Kidney (tissue), 22 donors: Measurements from ENCODE around the gene PHLDB1. TPM values are rescaled to one million over a fixed set of nuclear protein-coding genes. Genes with fewer than 3 reads are reported as not detected.

Source experiments
- DNase-seq, 5 donors: peaks; one replicate each; pipeline ENCODE4 v3.0.0-alpha.2; 2013 to 2020
- FAIRE-seq: peaks from 2 replicates; lab custom pipeline; 2012; peaks lifted over from hg19 to GRCh38; lab: Jason Lieb, UNC
- H3K27ac ChIP-seq, 2 donors: one replicate each; pipeline ENCODE4 v1.7.0; 2013; ENCODE audit warnings: low read depth in 2 of 2, low read length in 2 of 2, inconsistent platforms in 1 of 2
- H3K27me3 ChIP-seq: one replicate; pipeline ENCODE4 v1.7.1; 2013; ENCODE audit warnings: low read length, inconsistent platforms; ENCODE audit not compliant: control insufficient read depth, insufficient read depth
- H3K36me3 ChIP-seq, 3 donors: one replicate each; pipeline versions ENCODE4 v1.7.0 to v1.7.1; 2013; ENCODE audit warnings: low read length in 3 of 3, control low read depth in 1 of 3, inconsistent platforms in 1 of 3; ENCODE audit not compliant: insufficient read depth in 3 of 3, control insufficient read depth in 2 of 3
- H3K4me1 ChIP-seq, 3 donors: one replicate each; pipeline versions ENCODE4 v1.7.0 to v1.7.1; 2013; ENCODE audit warnings: low read length in 3 of 3, inconsistent platforms in 1 of 3, low read depth in 1 of 3; ENCODE audit not compliant: control insufficient read depth in 2 of 3, insufficient read depth in 2 of 3
- H3K4me3 ChIP-seq, 3 donors: one replicate each; pipeline versions ENCODE4 v1.7.0 to v1.8.1; 2013; ENCODE audit warnings: low read length in 3 of 3, control low read depth in 1 of 3, inconsistent platforms in 1 of 3
- H3K9ac ChIP-seq, 3 donors: one replicate each; pipeline versions ENCODE4 v1.7.0 to v1.7.1; 2013; ENCODE audit warnings: low read length in 3 of 3, control low read depth in 1 of 3, inconsistent platforms in 1 of 3
- H3K9me3 ChIP-seq, 3 donors: one replicate each; pipeline versions ENCODE4 v1.7.0 to v1.7.1; 2013; ENCODE audit warnings: low read length in 3 of 3, control low read depth in 1 of 3, inconsistent platforms in 1 of 3; ENCODE audit not compliant: control insufficient read depth in 2 of 3, insufficient read depth in 1 of 3
- intact Hi-C: fragments of 100-400 bp; cut with DNase I; formaldehyde crosslinking; loops from one replicate; pipeline ENCODE4 v1.11.1; 2022
- long read RNA-seq, 10 donors: library from polyadenylated mRNA in 1 of 10; unstranded in 1 of 10; transcript quantifications; one replicate each; pipeline ENCODE4 v2.0.0 and lab custom pipeline, GENCODE V29; 2021 to 2026
- polyA plus RNA-seq: library from polyadenylated mRNA; stranded (reverse); fragments of 350-450 nt; fragmentation: Illumina TruSeq; extraction: RNeasy Lipid Tissue Mini Kit (QIAGEN cat#74804); gene quantifications from one replicate; pipeline ENCODE4 v1.2.3, GENCODE V29; 2014; ENCODE audit warnings: low read depth, low replicate concordance; ENCODE audit not compliant: insufficient read depth
- total RNA-seq: library from RNA; stranded (reverse); fragmentation: NEBNext Ultra II Directional; extraction: Animal tissue kit (Norgen Biotek cat#: 25700); gene quantifications from one replicate; pipeline ENCODE4 v1.2.1, GENCODE V29; 2021
- TF ChIP-seq, protein P1 (sequence below): IDR thresholded peaks from 3 replicates; pipeline ENCODE4 v1.5.1; 2012; ENCODE audit warnings: mild to moderate bottlenecking, moderate library complexity, borderline replicate concordance; ENCODE audit not compliant: insufficient read depth; ENCODE audit errors: extremely low read depth
- donor health status: control.
- donor health status: control.
- donor health status: control.
- donor health status: control.
- donor health status: control.
- donor health status: DM: yes; HTN: yes; CAD: no.
- donor health status: Normal renal cell carcinoma (clear cell type).

Gene PHLDB1
- total RNA-seq: 118 TPM
- 39.1 TPM for polyA plus RNA-seq
- long read RNA-seq, donor 1, full-length matches to known transcripts: 12 of 25 reads
- long read RNA-seq, donor 1, partial matches to known transcripts: 13 of 25 reads
- long read RNA-seq, donor 1, other reads (novel, unspliced or antisense): 0 of 25 reads
- long read RNA-seq, donor 2, full-length matches to known transcripts: 6 of 16 reads
- long read RNA-seq, donor 2, partial matches to known transcripts: 10 of 16 reads
- long read RNA-seq, donor 2, other reads (novel, unspliced or antisense): 0 of 16 reads
- long read RNA-seq, donor 3, full-length matches to known transcripts: 8 of 13 reads
- long read RNA-seq, donor 3, partial matches to known transcripts: 5 of 13 reads
- long read RNA-seq, donor 3, other reads (novel, unspliced or antisense): 0 of 13 reads
- long read RNA-seq, donor 4, full-length matches to known transcripts: 3 of 16 reads
- long read RNA-seq, donor 4, partial matches to known transcripts: 13 of 16 reads
- long read RNA-seq, donor 4, other reads (novel, unspliced or antisense): 0 of 16 reads
- long read RNA-seq, donor 5: 0 reads
- long read RNA-seq, donor 6, partial matches to known transcripts: 0 of 1 reads
- long read RNA-seq, donor 6, other reads (novel, unspliced or antisense): 0 of 1 reads
- long read RNA-seq, donor 7, full-length matches to known transcripts: 3 of 32 reads
- long read RNA-seq, donor 7, partial matches to known transcripts: 22 of 32 reads
- long read RNA-seq, donor 7, other reads (novel, unspliced or antisense): 7 of 32 reads
- long read RNA-seq, donor 8, partial matches to known transcripts: 0 of 4 reads
- long read RNA-seq, donor 8, other reads (novel, unspliced or antisense): 0 of 4 reads
- long read RNA-seq, donor 9, partial matches to known transcripts: 0 of 4 reads
- long read RNA-seq, donor 9, other reads (novel, unspliced or antisense): 0 of 4 reads
- long read RNA-seq, donor 10, full-length matches to known transcripts: 10 of 19 reads
- long read RNA-seq, donor 10, partial matches to known transcripts: 9 of 19 reads
- long read RNA-seq, donor 10, other reads (novel, unspliced or antisense): 0 of 19 reads

DNA sequence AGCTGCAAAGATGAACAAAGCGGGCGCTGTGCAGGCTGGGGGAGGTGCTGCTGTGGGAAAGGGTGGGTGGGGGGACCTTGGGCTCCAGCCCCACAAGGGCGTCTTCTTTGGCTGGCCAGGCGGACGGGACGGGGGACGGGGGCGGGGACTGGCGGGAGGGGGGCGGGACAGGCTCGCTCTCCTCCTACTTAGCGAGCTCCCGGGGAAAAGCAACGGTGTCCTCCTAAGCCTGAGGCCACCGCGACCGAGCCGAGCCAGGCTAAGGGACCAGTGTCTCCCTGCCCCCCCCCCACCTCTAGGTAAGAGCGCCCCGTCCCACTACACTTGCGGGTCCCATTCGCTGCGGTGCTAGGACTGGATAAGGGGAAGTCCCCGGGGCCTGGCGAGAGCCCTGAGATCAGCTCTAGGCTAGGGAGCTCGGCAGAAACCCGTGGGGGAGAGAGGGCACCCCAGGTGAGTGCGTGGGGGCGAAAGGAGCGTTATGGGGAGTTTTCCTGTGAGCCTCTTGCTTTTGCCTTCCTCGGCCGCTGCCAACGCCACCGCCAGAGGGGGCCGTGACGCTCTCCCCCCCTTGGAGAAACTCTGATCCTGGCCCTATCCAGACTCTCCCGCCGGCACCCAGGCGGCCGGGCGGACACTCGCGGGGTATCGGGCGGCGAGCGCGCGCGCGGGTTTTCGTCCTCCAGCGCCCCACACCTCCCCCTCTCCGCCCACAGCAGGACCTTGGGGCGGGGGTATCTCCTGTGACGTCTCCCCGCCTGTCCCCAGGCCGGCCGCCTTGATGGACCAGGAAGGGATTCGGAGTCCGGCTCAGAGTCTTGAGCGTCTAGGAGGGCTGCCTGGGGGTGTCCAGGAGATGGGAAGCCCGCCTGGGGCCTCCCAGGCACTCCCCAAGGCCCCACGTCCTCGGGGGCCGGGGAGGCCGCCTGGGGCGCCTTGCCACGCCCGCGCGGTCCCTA, at the start of gene PHLDB1:
Gene PHLDB1 (plus strand): TSS at position 215 of the 959 bp plus-strand sequence. CDS start 6,222 bp downstream, outside the sequence.
- H3K4me1 ChIP-seq: peaks cover 18 to 42% (median 41%) of the 10 kb centered on the region in 3 donors
- DNase-seq: peak; percentile 62 to 91 (median 82)
- no peak for FAIRE-seq

DNA sequence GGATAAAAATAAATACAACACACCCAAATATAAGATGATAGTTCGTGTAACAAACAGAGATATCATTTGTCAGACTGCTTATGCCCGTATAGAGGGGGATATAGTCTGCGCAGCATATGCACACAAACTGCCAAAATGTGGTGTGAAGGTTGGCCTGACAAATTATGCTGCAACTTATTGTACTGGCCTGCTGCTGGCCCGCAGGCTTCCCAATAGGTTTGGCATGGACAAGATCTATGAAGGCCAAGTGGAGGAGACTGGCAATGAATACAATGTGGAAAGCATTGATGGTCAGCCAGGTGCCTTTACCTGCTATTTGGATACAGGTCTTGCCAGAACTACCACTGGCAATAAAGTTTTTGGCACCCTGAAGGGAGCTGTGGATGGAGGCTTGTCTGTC, 46.6 kb upstream of the PHLDB1 start:
- TF ChIP-seq, protein P1, sequence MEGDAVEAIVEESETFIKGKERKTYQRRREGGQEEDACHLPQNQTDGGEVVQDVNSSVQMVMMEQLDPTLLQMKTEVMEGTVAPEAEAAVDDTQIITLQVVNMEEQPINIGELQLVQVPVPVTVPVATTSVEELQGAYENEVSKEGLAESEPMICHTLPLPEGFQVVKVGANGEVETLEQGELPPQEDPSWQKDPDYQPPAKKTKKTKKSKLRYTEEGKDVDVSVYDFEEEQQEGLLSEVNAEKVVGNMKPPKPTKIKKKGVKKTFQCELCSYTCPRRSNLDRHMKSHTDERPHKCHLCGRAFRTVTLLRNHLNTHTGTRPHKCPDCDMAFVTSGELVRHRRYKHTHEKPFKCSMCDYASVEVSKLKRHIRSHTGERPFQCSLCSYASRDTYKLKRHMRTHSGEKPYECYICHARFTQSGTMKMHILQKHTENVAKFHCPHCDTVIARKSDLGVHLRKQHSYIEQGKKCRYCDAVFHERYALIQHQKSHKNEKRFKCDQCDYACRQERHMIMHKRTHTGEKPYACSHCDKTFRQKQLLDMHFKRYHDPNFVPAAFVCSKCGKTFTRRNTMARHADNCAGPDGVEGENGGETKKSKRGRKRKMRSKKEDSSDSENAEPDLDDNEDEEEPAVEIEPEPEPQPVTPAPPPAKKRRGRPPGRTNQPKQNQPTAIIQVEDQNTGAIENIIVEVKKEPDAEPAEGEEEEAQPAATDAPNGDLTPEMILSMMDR: no peak
- Histone ChIP-seq H3K27ac (no peak overlapping the region), H3K36me3 (peaks cover 0 to 17% (median 6%) of the 10 kb centered on the region in 3 donors), H3K4me1 (peaks cover 0 to 3% (median 0%) of the 10 kb centered on the region in 3 donors), H3K4me3 (no peak overlapping the region), H3K9ac (no peak overlapping the region), H3K27me3 (no peaks in the 10 kb centered on the region), H3K9me3 (no peaks in the 10 kb centered on the region)
- FAIRE-seq (no peak), DNase-seq (no peak)
- intact Hi-C loops: no loop called here

More for the DNA sequence above, at the start of gene PHLDB1:
- TF ChIP-seq, protein P1: peak; percentile 43
- Histone ChIP-seq H3K27me3 (peaks cover 4% of the 10 kb centered on the region), H3K27ac (peak within 1 kb of the TSS; percentile 86 to 94), H3K36me3 (no peaks in the 10 kb centered on the region), H3K9me3 (no peaks in the 10 kb centered on the region), H3K9ac (peak within 1 kb of the TSS; percentile 26 to 90 (median 77)), H3K4me3 (peak within 1 kb of the TSS; percentile 53 to 74 (median 73))
- intact Hi-C loops: no loop called here

DNA sequence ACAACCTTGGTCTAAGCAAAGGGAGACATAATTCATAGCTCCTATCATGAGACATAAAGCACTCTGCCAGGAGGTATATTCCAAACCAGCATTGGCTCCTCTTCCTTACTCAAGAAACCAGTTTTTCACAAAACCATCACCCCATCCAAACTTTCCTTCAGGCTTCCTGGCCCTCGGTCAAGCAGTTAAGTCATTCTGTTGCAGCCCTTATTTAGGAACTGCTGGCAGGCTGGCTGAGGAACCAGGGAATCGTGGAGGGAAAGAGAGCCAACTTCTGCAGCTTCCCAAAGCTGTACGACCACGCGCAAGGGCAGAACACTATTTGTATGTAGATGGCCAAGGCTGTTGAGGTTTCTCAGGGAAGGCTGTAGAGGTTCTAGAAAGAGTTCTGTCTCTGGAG, 42.4 kb upstream of the PHLDB1 start:
- Histone ChIP-seq H3K4me1 (peaks cover 0 to 3% (median 0%) of the 10 kb centered on the region in 3 donors), H3K9ac (peak overlapping the region in 1 of 3 donors; percentile 1), H3K9me3 (no peaks in the 10 kb centered on the region), H3K27me3 (no peaks in the 10 kb centered on the region), H3K27ac (no peak overlapping the region), H3K36me3 (no peaks in the 10 kb centered on the region), H3K4me3 (peak overlapping the region; percentile 8 to 35 (median 12))
- intact Hi-C loops: no loop called here
- peak in 1 of 5 donors; percentile 12 for DNase-seq
- FAIRE-seq: no peak
- TF ChIP-seq, protein P1: no peak
